HEK293 (cell line): ENCODE results near the gene G6PD.

Experiments used
- BCL11B ChIP-seq: fragments of 450-650 bp; formaldehyde crosslinking; IDR thresholded peaks from 2 replicates; pipeline ENCODE4 v1.5.1; 2016; ENCODE audit warnings: low read depth, missing biosample characterization, missing genetic modification characterization
- ELK4 ChIP-seq: IDR thresholded peaks from 2 replicates; pipeline ENCODE4 v1.6.1; 2011; ENCODE audit warnings: mild to moderate bottlenecking, low read depth, low read length, borderline replicate concordance
- GLI2 ChIP-seq: fragments of 450-650 bp; formaldehyde crosslinking; IDR thresholded peaks from 2 replicates; pipeline ENCODE4; 2017; ENCODE audit warnings: missing biosample characterization, missing genetic modification characterization, low read depth, borderline replicate concordance
- HOXA7 ChIP-seq: sonication (generic); formaldehyde crosslinking; IDR thresholded peaks from 2 replicates; pipeline ENCODE4 v1.8.1; 2022; ENCODE audit warnings: missing genetic modification reagents, borderline replicate concordance
- KLF1 ChIP-seq: fragments of 450-650 bp; formaldehyde crosslinking; IDR thresholded peaks from 2 replicates; pipeline ENCODE4 v1.5.1; 2016; ENCODE audit warnings: missing biosample characterization, missing genetic modification characterization
- KLF7 ChIP-seq: fragments of 450-650 bp; formaldehyde crosslinking; IDR thresholded peaks from 2 replicates; pipeline ENCODE4 v1.5.1; 2016; ENCODE audit warnings: missing biosample characterization, missing genetic modification characterization, borderline replicate concordance
- PRDM2 ChIP-seq: fragments of 450-650 bp; formaldehyde crosslinking; IDR thresholded peaks from 2 replicates; pipeline ENCODE4 v1.5.1; 2016; ENCODE audit warnings: missing biosample characterization, missing genetic modification characterization, borderline replicate concordance
- SETDB1 ChIP-seq: IDR thresholded peaks from one replicate; pipeline ENCODE4 v1.6.1; 2017; ENCODE audit warnings: mild to moderate bottlenecking, low read length, moderate library complexity, mixed read lengths; ENCODE audit not compliant: insufficient read length
- SP2 ChIP-seq: fragments of 450-650 bp; formaldehyde crosslinking; IDR thresholded peaks from 2 replicates; pipeline ENCODE4 v1.5.1; 2016; ENCODE audit warnings: missing biosample characterization, missing genetic modification characterization
- SP7 ChIP-seq: fragments of 450-650 bp; formaldehyde crosslinking; IDR thresholded peaks from 2 replicates; pipeline ENCODE4 v1.5.1; 2016; ENCODE audit warnings: missing biosample characterization, missing genetic modification characterization
- TCF7L2 ChIP-seq: IDR thresholded peaks from 2 replicates; pipeline ENCODE4 v1.6.1; 2011; ENCODE audit warnings: low read depth, mild to moderate bottlenecking, inconsistent platforms, low read length, moderate library complexity, borderline replicate concordance
- ZBTB1 ChIP-seq: fragments of 450-650 bp; formaldehyde crosslinking; IDR thresholded peaks from 2 replicates; pipeline ENCODE4 v1.5.1; 2016; ENCODE audit warnings: missing biosample characterization, missing genetic modification characterization
- ZFP37 ChIP-seq: fragments of 450-650 bp; formaldehyde crosslinking; IDR thresholded peaks from 2 replicates; pipeline ENCODE4 v1.5.1; 2016; ENCODE audit warnings: missing biosample characterization, missing genetic modification characterization
- ZNF174 ChIP-seq: fragments of 450-650 bp; formaldehyde crosslinking; IDR thresholded peaks from 2 replicates; pipeline ENCODE4 v1.5.0; 2017; ENCODE audit warnings: missing biosample characterization, mild to moderate bottlenecking, missing genetic modification characterization
- ZNF221 ChIP-seq: fragments of 450-650 bp; formaldehyde crosslinking; IDR thresholded peaks from 2 replicates; pipeline ENCODE4 v1.5.1; 2017; ENCODE audit warnings: missing biosample characterization, missing genetic modification characterization, borderline replicate concordance
- ZNF335 ChIP-seq: fragments of 450-650 bp; formaldehyde crosslinking; conservative IDR thresholded peaks from 2 replicates; pipeline ENCODE4 v1.5.1; 2016; ENCODE audit warnings: missing biosample characterization, missing genetic modification characterization
- ZNF341 ChIP-seq: fragments of 450-650 bp; formaldehyde crosslinking; IDR thresholded peaks from 2 replicates; pipeline ENCODE4; 2016; ENCODE audit warnings: low read depth, missing biosample characterization, missing genetic modification characterization
- ZNF394 ChIP-seq: fragments of 450-650 bp; formaldehyde crosslinking; IDR thresholded peaks from 2 replicates; pipeline ENCODE4 v1.5.1; 2016; ENCODE audit warnings: missing biosample characterization, missing genetic modification characterization, mild to moderate bottlenecking, moderate library complexity, borderline replicate concordance
- ZNF501 ChIP-seq: fragments of 450-650 bp; formaldehyde crosslinking; IDR thresholded peaks from 2 replicates; pipeline ENCODE4 v1.5.1; 2016; ENCODE audit warnings: missing biosample characterization, missing genetic modification characterization
- ZNF518A ChIP-seq: fragments of 450-650 bp; formaldehyde crosslinking; conservative IDR thresholded peaks from 2 replicates; pipeline ENCODE4 v1.5.1; 2016; ENCODE audit warnings: low read depth, missing biosample characterization, missing genetic modification characterization
- ZNF658 ChIP-seq: fragments of 450-650 bp; formaldehyde crosslinking; IDR thresholded peaks from 2 replicates; pipeline ENCODE4; 2016; ENCODE audit warnings: missing biosample characterization, missing genetic modification characterization
- ZNF677 ChIP-seq: fragments of 450-650 bp; IDR thresholded peaks from 2 replicates; pipeline ENCODE4 v1.5.0; 2018; ENCODE audit warnings: missing biosample characterization, mild to moderate bottlenecking, missing genetic modification characterization, moderate library complexity
- ZNF776 ChIP-seq: fragments of 450-650 bp; formaldehyde crosslinking; IDR thresholded peaks from 2 replicates; pipeline ENCODE4 v1.5.0; 2017; ENCODE audit warnings: missing biosample characterization, missing genetic modification characterization, borderline replicate concordance
- ZNF785 ChIP-seq: fragments of 450-650 bp; formaldehyde crosslinking; IDR thresholded peaks from 2 replicates; pipeline ENCODE4 v1.5.1; 2016; ENCODE audit warnings: missing biosample characterization, missing genetic modification characterization
- ZNF843 ChIP-seq: fragments of 450-650 bp; formaldehyde crosslinking; IDR thresholded peaks from 2 replicates; pipeline ENCODE4 v1.5.1; 2016; ENCODE audit warnings: missing biosample characterization, missing genetic modification characterization
- ZSCAN23 ChIP-seq: fragments of 450-650 bp; formaldehyde crosslinking; IDR thresholded peaks from 2 replicates; pipeline ENCODE4 v1.5.1; 2016; ENCODE audit warnings: missing biosample characterization, missing genetic modification characterization
- ZSCAN30 ChIP-seq: fragments of 450-650 bp; IDR thresholded peaks from 2 replicates; pipeline ENCODE4 v1.5.1; 2018; ENCODE audit warnings: missing biosample characterization, mild to moderate bottlenecking, missing genetic modification characterization, moderate library complexity
- TF ChIP-seq, protein P1 (sequence below): fragments of 450-650 bp; formaldehyde crosslinking; IDR thresholded peaks from 2 replicates; pipeline ENCODE4 v1.5.1; 2017; ENCODE audit warnings: missing biosample characterization, missing genetic modification characterization

The G6PD gene

DNA sequence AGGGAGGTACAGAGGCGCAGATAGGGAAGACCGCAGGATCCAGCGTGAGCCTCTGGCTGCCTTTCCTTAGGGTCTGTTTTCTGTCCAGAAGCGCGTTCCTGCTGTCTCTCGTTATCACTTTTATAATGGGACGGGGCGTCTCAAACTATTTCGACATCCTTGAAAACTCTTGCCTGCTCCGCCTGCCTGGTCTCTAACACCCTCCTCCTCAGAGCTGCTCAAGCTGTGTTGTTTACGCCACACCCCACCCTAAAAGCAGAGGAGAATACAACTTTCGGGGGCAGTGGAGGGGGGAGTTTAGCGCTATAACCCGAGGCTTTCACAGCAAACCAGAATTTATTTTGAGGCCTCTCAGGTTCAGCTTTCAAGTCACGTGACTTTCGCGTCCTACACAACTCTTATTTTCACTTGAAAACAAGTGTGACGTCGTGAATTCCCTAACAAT lies 30.0 kb downstream of the G6PD start (continued):
- TF ChIP-seq ZNF518A (tag by site-specific recombination) (no peak), ELK4 (0 out of 2 replicates have a peak, but pooled peaks have one; percentile 1), ZNF843 (no peak), SP2 (tag by site-specific recombination) (no peak), PRDM2 (no peak), ZSCAN30 (tag by site-specific recombination) (no peak), ZNF677 (tag by site-specific recombination) (no peak), GLI2 (tag by site-specific recombination) (no peak), HOXA7 (CRISPR knock-in tag) (no peak), ZNF501 (tag by site-specific recombination) (no peak; the same call in 1 of the 2 replicates), ZBTB1 (tag by site-specific recombination) (no peak), ZSCAN23 (tag by site-specific recombination) (no peak), KLF1 (tag by site-specific recombination) (0 out of 2 replicates have a peak, but pooled peaks have one; percentile 22), TCF7L2 (no peak), ZNF174 (no peak), ZNF335 (tag by site-specific recombination) (peak; percentile 5; the same call in 1 of the 2 replicates), SETDB1 (no peak), KLF7 (no peak), ZNF221 (tag by site-specific recombination) (no peak), ZNF776 (tag by site-specific recombination) (no peak), ZNF658 (tag by site-specific recombination) (no peak), ZFP37 (no peak), ZNF394 (tag by site-specific recombination) (no peak), ZNF785 (no peak), ZNF341 (tag by site-specific recombination) (peak; percentile 36), BCL11B (no peak), SP7 (tag by site-specific recombination) (0 out of 2 replicates have a peak, but pooled peaks have one; percentile 21)
- TF ChIP-seq, protein P1, sequence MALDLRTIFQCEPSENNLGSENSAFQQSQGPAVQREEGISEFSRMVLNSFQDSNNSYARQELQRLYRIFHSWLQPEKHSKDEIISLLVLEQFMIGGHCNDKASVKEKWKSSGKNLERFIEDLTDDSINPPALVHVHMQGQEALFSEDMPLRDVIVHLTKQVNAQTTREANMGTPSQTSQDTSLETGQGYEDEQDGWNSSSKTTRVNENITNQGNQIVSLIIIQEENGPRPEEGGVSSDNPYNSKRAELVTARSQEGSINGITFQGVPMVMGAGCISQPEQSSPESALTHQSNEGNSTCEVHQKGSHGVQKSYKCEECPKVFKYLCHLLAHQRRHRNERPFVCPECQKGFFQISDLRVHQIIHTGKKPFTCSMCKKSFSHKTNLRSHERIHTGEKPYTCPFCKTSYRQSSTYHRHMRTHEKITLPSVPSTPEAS (tag by site-specific recombination), result no peak
